Uterus (tissue), 4 donors: ENCODE measurements around the gene NEUROG3. TPM values are rescaled to one million over a fixed set of nuclear protein-coding genes. Genes with fewer than 3 reads are reported as not detected.

Experiments
- DNase-seq, 2 donors: peaks; one replicate each; pipeline ENCODE4 v3.0.0-alpha.2; 2019 to 2020
- H3K27ac ChIP-seq, 2 donors: fragments of 200-600 bp; sonication (generic); 1 replicate in 1 of 2; 2 replicates in 1 of 2; pipeline ENCODE4 v1.5.1; 2016 to 2018
- H3K27me3 ChIP-seq, 2 donors: fragments of 200-600 bp; sonication (generic); one replicate each; pipeline ENCODE4 v1.5.1; 2018 to 2019; ENCODE audit warnings: control low read depth in 1 of 2
- H3K36me3 ChIP-seq, 2 donors: fragments of 200-600 bp; sonication (generic); one replicate each; pipeline ENCODE4 v1.5.1; 2019; ENCODE audit warnings: control low read depth in 1 of 2
- H3K4me1 ChIP-seq, 2 donors: fragments of 200-600 bp; sonication (generic); one replicate each; pipeline ENCODE4 v1.5.1; 2018 to 2019; ENCODE audit warnings: control low read depth in 1 of 2
- H3K4me3 ChIP-seq, 2 donors: fragments of 200-600 bp; sonication (generic); 1 replicate in 1 of 2; 2 replicates in 1 of 2; pipeline ENCODE4 v1.5.1; 2018 to 2019; ENCODE audit warnings: mild to moderate bottlenecking in 1 of 2
- H3K9me3 ChIP-seq, 2 donors: fragments of 200-600 bp; sonication (generic); one replicate each; pipeline ENCODE4 v1.5.1; 2019; ENCODE audit warnings: control low read depth in 1 of 2
- POLR2A ChIP-seq, 2 donors: fragments of 450-650 bp; IDR thresholded peaks; one replicate each; pipeline ENCODE4 v1.6.1; 2016; ENCODE audit warnings: antibody characterized with exemption in 2 of 2, mild to moderate bottlenecking in 1 of 2, moderate library complexity in 1 of 2
- intact Hi-C: fragments of 100-400 bp; cut with DNase I; formaldehyde crosslinking; loops from one replicate; pipeline ENCODE4 v1.15.1; 2023; ENCODE audit warnings: low total_unique reads
- total RNA-seq, 4 donors: library from RNA; depleted of rRNA in 3 of 4; stranded (reverse); fragments of >200 nt in 3 of 4; gene quantifications; one replicate each; pipeline versions ENCODE4 v1.1.0 to v1.2.4, GENCODE V29; 2014 to 2023
- TF ChIP-seq, protein P1 (sequence below), 4 experiments: fragments of 200-600 bp in 2 of 4; fragments of 450-650 bp in 2 of 4; sonication (generic) in 2 of 4; IDR thresholded peaks; one replicate each; pipeline ENCODE4 v1.5.1; 2016 to 2019; ENCODE audit warnings: antibody characterized with exemption in 4 of 4, mild to moderate bottlenecking in 2 of 4, moderate library complexity in 1 of 4
- donor health status: DM: yes; HTN: yes; CAD: no.

Gene NEUROG3
- total RNA-seq, 4 donors from 2014 or later: not detected

DNA sequence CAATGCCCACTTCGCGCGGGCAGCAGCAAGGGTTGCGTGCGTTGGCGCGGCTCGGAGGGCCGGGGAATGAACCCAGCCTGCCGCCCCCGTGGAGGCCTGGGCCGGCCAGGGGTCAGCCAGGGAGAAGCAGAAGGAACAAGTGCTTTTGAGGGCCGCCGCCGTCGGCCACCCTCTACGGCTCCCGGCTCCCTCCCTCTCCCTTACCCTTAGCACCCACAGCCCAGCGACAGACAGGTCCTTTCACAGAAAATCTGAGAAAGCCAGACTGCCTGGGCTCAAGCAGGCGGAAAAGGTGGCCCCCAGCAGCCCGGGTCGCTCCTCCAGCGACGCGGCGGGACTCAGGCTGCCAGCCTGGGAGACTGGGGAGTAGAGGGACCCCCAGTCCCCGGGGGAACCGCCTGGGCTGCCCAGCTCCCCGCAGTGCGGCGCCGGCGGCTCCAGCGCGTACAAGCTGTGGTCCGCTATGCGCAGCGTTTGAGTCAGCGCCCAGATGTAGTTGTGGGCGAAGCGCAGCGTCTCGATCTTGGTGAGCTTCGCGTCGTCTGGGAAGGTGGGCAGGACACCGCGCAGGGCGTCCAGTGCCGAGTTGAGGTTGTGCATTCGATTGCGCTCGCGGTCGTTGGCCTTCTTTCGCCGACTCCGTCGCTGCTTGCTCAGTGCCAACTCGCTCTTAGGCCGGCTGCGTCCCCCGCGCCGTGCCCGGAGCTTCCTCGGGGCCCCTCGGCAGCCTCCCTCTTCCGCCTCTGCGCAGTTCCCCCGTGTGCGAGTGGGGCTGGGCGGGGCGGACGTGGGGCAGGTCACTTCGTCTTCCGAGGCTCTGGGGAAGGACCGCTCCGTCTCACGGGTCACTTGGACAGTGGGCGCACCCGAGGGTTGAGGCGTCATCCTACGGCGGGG is 815 bp downstream of the NEUROG3 start:
- H3K4me1 ChIP-seq: peaks cover 0 to 17% of the 10 kb centered on the region in 2 donors
- no peak overlapping the region for H3K27ac ChIP-seq
- intact Hi-C loops: no loop called here
- H3K9me3 ChIP-seq: no peaks in the 10 kb centered on the region
- H3K4me3 ChIP-seq: no peak overlapping the region
- H3K36me3 ChIP-seq: no peaks in the 10 kb centered on the region
- peaks cover 0 to 49% of the 10 kb centered on the region in 2 donors for H3K27me3 ChIP-seq
- DNase-seq: no peak
- TF ChIP-seq, protein P1, sequence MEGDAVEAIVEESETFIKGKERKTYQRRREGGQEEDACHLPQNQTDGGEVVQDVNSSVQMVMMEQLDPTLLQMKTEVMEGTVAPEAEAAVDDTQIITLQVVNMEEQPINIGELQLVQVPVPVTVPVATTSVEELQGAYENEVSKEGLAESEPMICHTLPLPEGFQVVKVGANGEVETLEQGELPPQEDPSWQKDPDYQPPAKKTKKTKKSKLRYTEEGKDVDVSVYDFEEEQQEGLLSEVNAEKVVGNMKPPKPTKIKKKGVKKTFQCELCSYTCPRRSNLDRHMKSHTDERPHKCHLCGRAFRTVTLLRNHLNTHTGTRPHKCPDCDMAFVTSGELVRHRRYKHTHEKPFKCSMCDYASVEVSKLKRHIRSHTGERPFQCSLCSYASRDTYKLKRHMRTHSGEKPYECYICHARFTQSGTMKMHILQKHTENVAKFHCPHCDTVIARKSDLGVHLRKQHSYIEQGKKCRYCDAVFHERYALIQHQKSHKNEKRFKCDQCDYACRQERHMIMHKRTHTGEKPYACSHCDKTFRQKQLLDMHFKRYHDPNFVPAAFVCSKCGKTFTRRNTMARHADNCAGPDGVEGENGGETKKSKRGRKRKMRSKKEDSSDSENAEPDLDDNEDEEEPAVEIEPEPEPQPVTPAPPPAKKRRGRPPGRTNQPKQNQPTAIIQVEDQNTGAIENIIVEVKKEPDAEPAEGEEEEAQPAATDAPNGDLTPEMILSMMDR (IDR thresholded peaks at IDR 0.05): no peak
- TF ChIP-seq POLR2A (IDR thresholded peaks at IDR 0.05): no peak

DNA sequence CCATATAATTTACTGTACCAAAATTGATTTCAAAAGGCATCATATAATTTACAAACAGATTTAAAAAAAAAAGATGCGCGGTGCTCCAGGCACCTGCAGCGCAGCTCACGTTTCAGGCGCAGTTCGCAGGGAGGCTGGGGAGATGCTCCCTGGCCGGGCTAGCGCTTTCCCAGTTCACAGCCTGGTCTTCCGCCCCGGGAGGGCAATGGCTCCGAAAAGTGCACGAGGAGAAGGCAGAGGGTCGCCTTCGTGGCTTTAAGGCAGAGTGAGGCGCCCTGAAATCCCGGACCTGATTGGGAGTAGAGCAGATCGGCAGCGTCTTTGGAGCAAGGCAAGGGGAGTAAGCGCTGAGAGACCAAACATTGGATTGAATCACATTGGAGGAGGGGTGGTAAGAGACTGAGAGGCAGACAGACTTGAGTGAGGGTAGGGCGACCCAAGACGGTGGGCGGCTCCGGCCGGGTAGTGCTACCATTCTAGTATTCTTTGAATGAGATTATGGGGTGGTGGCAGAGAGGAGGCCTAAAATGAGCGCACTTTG is 1.5 kb downstream of the NEUROG3 start:
- Histone ChIP-seq H3K4me1 (peaks cover 0 to 17% of the 10 kb centered on the region in 2 donors), H3K36me3 (no peaks in the 10 kb centered on the region), H3K9me3 (no peaks in the 10 kb centered on the region), H3K4me3 (no peak overlapping the region), H3K27ac (no peak overlapping the region), H3K27me3 (peaks cover 0 to 51% of the 10 kb centered on the region in 2 donors)
- DNase-seq: no peak
- no peak for TF ChIP-seq POLR2A (IDR thresholded peaks at IDR 0.05)
- TF ChIP-seq, protein P1 (IDR thresholded peaks at IDR 0.05): no peak
- intact Hi-C loops: no loop called here

DNA sequence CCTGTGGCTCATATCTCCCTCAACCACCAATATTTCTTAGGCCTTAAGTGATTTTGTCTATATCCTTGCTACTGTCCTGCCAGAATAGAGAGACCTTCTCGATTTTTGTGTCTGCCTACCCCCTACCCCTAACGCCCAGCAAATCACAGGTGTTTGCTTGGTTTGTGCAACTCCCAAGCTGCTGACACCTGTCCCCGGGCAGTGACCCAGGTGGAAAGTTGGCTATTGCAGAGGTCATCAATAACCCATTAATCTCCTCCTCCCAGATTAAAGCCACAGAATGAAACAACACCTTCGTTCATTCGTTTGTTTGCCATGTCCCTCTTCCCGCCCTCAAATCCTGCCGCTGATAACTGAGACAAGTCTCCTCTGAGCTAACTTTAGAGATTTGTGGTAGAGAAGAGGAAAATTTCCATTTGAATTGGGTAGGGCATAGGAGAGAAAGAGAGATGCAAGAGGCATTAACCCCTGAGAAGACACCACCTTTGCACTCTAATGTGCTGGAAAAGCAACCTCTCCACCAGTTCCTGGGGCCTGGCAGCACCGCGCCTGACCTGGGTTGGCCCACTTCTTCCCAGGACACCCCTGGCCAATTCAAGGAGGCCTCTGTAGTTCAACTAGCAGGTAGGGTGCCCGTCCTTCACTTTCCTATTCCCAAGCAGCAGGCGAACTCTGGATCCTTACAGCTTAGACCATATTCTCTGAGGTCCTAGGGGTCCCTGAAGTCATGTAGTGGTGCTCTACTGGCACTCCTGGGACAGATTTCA is 3.0 kb downstream of the NEUROG3 start:
- peaks cover 0 to 17% of the 10 kb centered on the region in 2 donors for H3K4me1 ChIP-seq
- H3K36me3 ChIP-seq: no peaks in the 10 kb centered on the region
- intact Hi-C loops: no loop called here
- DNase-seq: no peak
- TF ChIP-seq, protein P1 (IDR thresholded peaks at IDR 0.05): no peak
- TF ChIP-seq POLR2A (IDR thresholded peaks at IDR 0.05): no peak
- no peak overlapping the region for H3K4me3 ChIP-seq
- no peaks in the 10 kb centered on the region for H3K9me3 ChIP-seq
- no peak overlapping the region for H3K27ac ChIP-seq
- peaks cover 0 to 51% of the 10 kb centered on the region in 2 donors for H3K27me3 ChIP-seq

DNA sequence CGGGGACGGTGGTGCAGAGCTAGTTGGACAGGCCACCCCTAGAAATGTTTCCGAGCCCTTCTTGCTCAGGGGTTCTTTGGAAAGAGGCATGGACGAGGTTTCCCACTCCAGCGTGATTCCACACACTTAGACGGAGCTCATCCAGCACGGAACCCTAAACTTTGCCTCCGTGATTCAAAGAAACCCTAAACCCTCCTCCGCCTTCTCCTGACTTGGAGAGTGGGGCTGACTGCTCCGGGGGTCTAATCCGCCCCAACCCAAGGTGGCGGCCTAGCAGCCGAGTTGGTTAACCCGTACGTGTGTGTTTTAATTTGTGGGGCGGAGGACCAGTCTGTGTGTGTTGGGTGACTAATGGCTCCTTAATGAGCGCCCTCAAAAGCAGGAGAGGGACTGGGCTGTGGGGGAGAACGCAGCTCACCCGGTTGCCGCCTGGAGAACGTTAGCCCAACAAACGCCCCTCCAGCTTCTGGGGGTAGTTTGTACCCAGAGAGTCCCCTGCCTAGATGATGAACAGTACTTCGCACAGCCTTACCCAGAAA is 3.8 kb downstream of the NEUROG3 start:
- no peak overlapping the region for H3K4me3 ChIP-seq
- peaks cover 0 to 17% of the 10 kb centered on the region in 2 donors for H3K4me1 ChIP-seq
- no peaks in the 10 kb centered on the region for H3K9me3 ChIP-seq
- H3K36me3 ChIP-seq: no peaks in the 10 kb centered on the region
- DNase-seq: no peak
- TF ChIP-seq POLR2A (IDR thresholded peaks at IDR 0.05): no peak
- TF ChIP-seq, protein P1 (IDR thresholded peaks at IDR 0.05): no peak
- H3K27ac ChIP-seq: no peak overlapping the region
- peaks cover 0 to 51% of the 10 kb centered on the region in 2 donors for H3K27me3 ChIP-seq
- intact Hi-C loops: no loop called here
